VCaP (cell line): Measurements from ENCODE around the gene SERPINB1.

Experiments
- H3K27ac ChIP-seq: fragments of 450-650 bp; 2 replicates; pipeline ENCODE4 v1.5.1; 2017
- CTCF ChIP-seq: fragments of 450-650 bp; conservative IDR thresholded peaks from 2 replicates; pipeline ENCODE4 v1.5.1; 2017; ENCODE audit warnings: mild to moderate bottlenecking, moderate library complexity

Gene SERPINB1

GRCh38 chr6:2800552-2801316 lies 40.9 kb downstream of the SERPINB1 start:
- H3K27ac ChIP-seq: no peak overlapping the region
- no peak for TF ChIP-seq CTCF

GRCh38 chr6:2799936-2800527 lies 41.6 kb downstream of the SERPINB1 start:
- no peak for TF ChIP-seq CTCF
- no peak overlapping the region for H3K27ac ChIP-seq

DNA sequence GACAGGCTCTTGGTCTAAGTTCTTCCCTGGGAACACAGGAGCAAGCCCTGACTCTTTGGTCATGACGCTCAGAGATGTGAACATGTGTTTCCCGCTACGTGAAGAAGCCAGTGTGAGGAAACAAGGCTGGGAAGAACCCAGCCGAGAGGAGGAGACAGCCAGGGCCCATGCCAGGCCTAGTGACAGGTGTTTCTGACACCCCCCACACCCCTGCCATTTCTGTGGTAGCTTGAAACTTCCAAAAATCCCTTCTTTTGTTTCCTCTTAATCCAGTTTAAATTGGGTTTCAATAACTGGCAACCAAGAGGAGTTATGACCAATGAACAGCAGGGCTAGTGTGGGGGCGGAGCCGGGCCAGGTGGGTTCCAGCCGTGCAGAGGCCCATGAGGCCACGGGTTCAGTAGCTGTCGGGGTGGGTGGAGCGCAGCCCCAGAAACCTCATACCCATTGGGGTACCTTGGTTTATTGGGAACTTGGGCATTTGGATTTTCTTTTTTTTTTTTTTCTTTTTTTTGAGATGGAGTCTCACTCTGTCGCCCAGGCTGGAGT lies 43.0 kb downstream of the SERPINB1 start:
- H3K27ac ChIP-seq: no peak overlapping the region
- TF ChIP-seq CTCF: no peak

GRCh38 chr6:2797564-2798031 lies 44.1 kb downstream of the SERPINB1 start:
- H3K27ac ChIP-seq: no peak overlapping the region
- no peak for TF ChIP-seq CTCF

GRCh38 chr6:2796861-2797260 lies 44.8 kb downstream of the SERPINB1 start:
- TF ChIP-seq CTCF: no peak
- no peak overlapping the region for H3K27ac ChIP-seq

GRCh38 chr6:2795956-2796355 lies 45.7 kb downstream of the SERPINB1 start:
- no peak overlapping the region for H3K27ac ChIP-seq
- TF ChIP-seq CTCF: no peak

GRCh38 chr6:2795162-2795561 lies 46.5 kb downstream of the SERPINB1 start:
- H3K27ac ChIP-seq: no peak overlapping the region
- no peak for TF ChIP-seq CTCF
